Measurements from ENCODE around the gene ASXL1. TPM values are rescaled to one million over a fixed set of nuclear protein-coding genes. Genes with fewer than 3 reads are reported as not detected.

The ASXL1 gene
- total RNA-seq, 1 experiment from 2014 or later = 52.2 TPM

- no peaks in the 10 kb centered on the region for H3K27me3 ChIP-seq (ENCODE audit: insufficient read depth, low read length)
- H3K4me2 ChIP-seq (ENCODE audit: low read length) = no peak overlapping the region
- no peaks in the 10 kb centered on the region for H3K9me2 ChIP-seq (ENCODE audit: insufficient read depth)
- no TSS peak for BruUV-seq (replicated peaks)
- intact Hi-C loops (cut with micrococcal nuclease) = no loop called here
- no peaks in the 10 kb centered on the region for H3K36me3 ChIP-seq (ENCODE audit: control insufficient read depth in 1 of 2, insufficient read depth in 2 of 2, low read length in 2 of 2)
- H3K27ac ChIP-seq (ENCODE audit: low read depth, low read length) = no peak overlapping the region
- H3K9ac ChIP-seq (ENCODE audit: low read length) = no peak overlapping the region
- no peak overlapping the region for H2AFZ ChIP-seq (ENCODE audit: low read depth, low read length, poor library complexity, severe bottlenecking)
- TF ChIP-seq POLR2AphosphoS5 (IDR thresholded peaks at IDR 0.05; ENCODE audit: low read depth, low read length) (no peak), RAD21 (IDR thresholded peaks at IDR 0.05; ENCODE audit: low read depth) (no peak), POLR2A (IDR thresholded peaks at IDR 0.05; ENCODE audit: borderline replicate concordance, extremely low read depth, insufficient read depth, insufficient read length) (no peak), ZFX (IDR thresholded peaks at IDR 0.05) (no peak), MAX (IDR thresholded peaks at IDR 0.05) (no peak), SRF (IDR thresholded peaks at IDR 0.05; ENCODE audit: low read depth) (no peak), REST (IDR thresholded peaks at IDR 0.05; ENCODE audit: low read depth) (no peak), FOSL1 (IDR thresholded peaks at IDR 0.05; ENCODE audit: low read depth) (no peak), ELF1 (IDR thresholded peaks at IDR 0.05; ENCODE audit: borderline replicate concordance, low read depth) (no peak), EZH2phosphoT487 (IDR thresholded peaks at IDR 0.05; ENCODE audit: borderline replicate concordance) (no peak), SIN3A (IDR thresholded peaks at IDR 0.05; ENCODE audit: low read depth) (no peak), CEBPB (IDR thresholded peaks at IDR 0.05; ENCODE audit: low read depth) (no peak), EGR1 (IDR thresholded peaks at IDR 0.05; ENCODE audit: low read depth) (no peak)
- TF ChIP-seq, protein P1, sequence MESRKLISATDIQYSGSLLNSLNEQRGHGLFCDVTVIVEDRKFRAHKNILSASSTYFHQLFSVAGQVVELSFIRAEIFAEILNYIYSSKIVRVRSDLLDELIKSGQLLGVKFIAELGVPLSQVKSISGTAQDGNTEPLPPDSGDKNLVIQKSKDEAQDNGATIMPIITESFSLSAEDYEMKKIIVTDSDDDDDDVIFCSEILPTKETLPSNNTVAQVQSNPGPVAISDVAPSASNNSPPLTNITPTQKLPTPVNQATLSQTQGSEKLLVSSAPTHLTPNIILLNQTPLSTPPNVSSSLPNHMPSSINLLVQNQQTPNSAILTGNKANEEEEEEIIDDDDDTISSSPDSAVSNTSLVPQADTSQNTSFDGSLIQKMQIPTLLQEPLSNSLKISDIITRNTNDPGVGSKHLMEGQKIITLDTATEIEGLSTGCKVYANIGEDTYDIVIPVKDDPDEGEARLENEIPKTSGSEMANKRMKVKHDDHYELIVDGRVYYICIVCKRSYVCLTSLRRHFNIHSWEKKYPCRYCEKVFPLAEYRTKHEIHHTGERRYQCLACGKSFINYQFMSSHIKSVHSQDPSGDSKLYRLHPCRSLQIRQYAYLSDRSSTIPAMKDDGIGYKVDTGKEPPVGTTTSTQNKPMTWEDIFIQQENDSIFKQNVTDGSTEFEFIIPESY (IDR thresholded peaks at IDR 0.05; ENCODE audit: extremely low read depth, insufficient replicate concordance, low read length) = no peak
- no peaks in the 10 kb centered on the region for H3K9me3 ChIP-seq (ENCODE audit: control insufficient read depth in 1 of 2, insufficient read depth in 1 of 2, low read depth in 1 of 2, low read length in 2 of 2)
- DNase-seq (ENCODE audit: low read depth, low spot score) = no peak
- POLR2A ChIA-PET = no interaction called here
- RAD21 ChIA-PET (ENCODE audit: low non-redundant PET in 1 of 2, low total read pairs in 2 of 2, uncharacterized antibody in 2 of 2, unreplicated experiment in 2 of 2) = no interaction called here
- no peak for ATAC-seq
- no peaks in the 10 kb centered on the region for H4K20me1 ChIP-seq (ENCODE audit: insufficient read depth)
- H3K79me2 ChIP-seq (ENCODE audit: insufficient read depth, low read length) = no peaks in the 10 kb centered on the region
- no peak overlapping the region for H3K4me3 ChIP-seq (replicated peaks in 1 of 2; ENCODE audit: low read depth in 1 of 2, low read length in 2 of 2)
- CTCF ChIA-PET = no interaction called here
- peaks cover 26 to 30% of the 10 kb centered on the region in 2 experiments for H3K4me1 ChIP-seq (ENCODE audit: control insufficient read depth in 1 of 2, insufficient read depth in 2 of 2, low read length in 2 of 2)
Observed at GRCh38 chr20:32352121-32352720, 5.9 kb upstream of the ASXL1 start.
